SK-N-SH (cell line): Measurements from ENCODE around the gene FIBIN. TPM values are rescaled to one million over a fixed set of nuclear protein-coding genes. Genes with fewer than 3 reads are reported as not detected.
A peak's percentile ranks its signal among the peaks of the same experiment; 100 is the strongest.

Source experiments
- CTCF ChIA-PET: fragments of 300-600, 350-600 bp; formaldehyde crosslinking; extraction: SDS; loops from one replicate; lab custom pipeline; 2021; lab: Yijun Ruan, JAX
- POLR2A ChIA-PET: fragments of 350-600 bp; sonication (Branson Sonifier 250); formaldehyde crosslinking; extraction: SDS; loops from one replicate; lab custom pipeline; 2020; ENCODE audit warnings: antibody characterized with exemption, inconsistent platforms; lab: Yijun Ruan, JAX
- DNase-seq: peaks from one replicate; pipeline ENCODE4 v3.0.0; 2012
- H2AFZ ChIP-seq: fragments of 200-600 bp; sonication (generic); 2 replicates; pipeline ENCODE4 v1.8.1; 2016; ENCODE audit warnings: antibody characterized with exemption, mild to moderate bottlenecking, low read depth
- H3F3A ChIP-seq: fragments of 200-600 bp; sonication (generic); replicated peaks from 2 replicates; pipeline ENCODE3; 2016; ENCODE audit warnings: antibody characterized with exemption, mild to moderate bottlenecking; ENCODE audit not compliant: insufficient read depth
- H3K27ac ChIP-seq, 2 experiments: fragments of 200-500 bp in 1 of 2; fragments of 200-600 bp in 1 of 2; sonication (Bioruptor generic) in 1 of 2; sonication (generic), shearing (Covaris generic) in 1 of 2; 2 replicates each; pipeline versions ENCODE4 v1.5.1 to v1.6.1; 2014 to 2016; ENCODE audit warnings: low read depth in 2 of 2, inconsistent platforms in 1 of 2, low read length in 1 of 2, mild to moderate bottlenecking in 1 of 2, mixed read lengths in 1 of 2
- H3K27me3 ChIP-seq: fragments of 200-600 bp; sonication (generic), shearing (Covaris generic); 2 replicates; pipeline ENCODE4 v1.6.1; 2016; ENCODE audit warnings: mixed run types; ENCODE audit not compliant: insufficient read depth
- H3K36me3 ChIP-seq, 2 experiments: fragments of 200-500 bp in 1 of 2; fragments of 200-600 bp in 1 of 2; sonication (Bioruptor generic) in 1 of 2; sonication (generic) in 1 of 2; replicated peaks in 1 of 2; 2 replicates each; pipeline versions ENCODE3 to v1.5.1; 2014 to 2016; ENCODE audit warnings: low read length in 1 of 2, mild to moderate bottlenecking in 1 of 2; ENCODE audit not compliant: insufficient read depth in 2 of 2, control insufficient read depth in 1 of 2
- H3K4me1 ChIP-seq, 2 experiments: fragments of 200-500 bp in 1 of 2; fragments of 200-600 bp in 1 of 2; sonication (Bioruptor generic) in 1 of 2; sonication (generic), shearing (Covaris generic) in 1 of 2; 2 replicates each; pipeline versions ENCODE4 v1.5.1 to v1.6.1; 2014 to 2016; ENCODE audit warnings: low read depth in 1 of 2, low read length in 1 of 2, mixed run types in 1 of 2; ENCODE audit not compliant: insufficient read depth in 2 of 2, control insufficient read depth in 1 of 2
- H3K4me2 ChIP-seq: fragments of 200-600 bp; sonication (generic), shearing (Covaris generic); 2 replicates; pipeline ENCODE4 v1.6.1; 2017; ENCODE audit warnings: mixed run types
- H3K4me3 ChIP-seq, 2 experiments: fragments of 200-500 bp in 1 of 2; fragments of 200-600 bp in 1 of 2; sonication (Bioruptor generic) in 1 of 2; sonication (generic), shearing (Covaris generic) in 1 of 2; 2 replicates each; pipeline versions ENCODE4 v1.5.1 to v1.8.1; 2014 to 2016; ENCODE audit warnings: low read depth in 2 of 2, inconsistent platforms in 1 of 2, low read length in 1 of 2, mild to moderate bottlenecking in 1 of 2, mixed read lengths in 1 of 2, moderate library complexity in 1 of 2
- H3K79me2 ChIP-seq: fragments of 200-600 bp; sonication (generic); 2 replicates; pipeline ENCODE4 v1.8.1; 2017; ENCODE audit warnings: mild to moderate bottlenecking; ENCODE audit not compliant: insufficient read depth
- H3K9ac ChIP-seq: fragments of 200-600 bp; sonication (generic); 2 replicates; pipeline ENCODE4 v1.6.1; 2017; ENCODE audit warnings: mixed run types
- H3K9me2 ChIP-seq: fragments of 200-600 bp; sonication (generic); 2 replicates; pipeline ENCODE4 v1.6.1; 2017; ENCODE audit warnings: mixed run types
- H3K9me3 ChIP-seq: fragments of 200-600 bp; sonication (generic); 2 replicates; pipeline ENCODE4 v1.6.1; 2017; ENCODE audit warnings: mixed run types, mild to moderate bottlenecking, moderate library complexity
- H4K20me1 ChIP-seq: fragments of 200-600 bp; sonication (generic); 2 replicates; pipeline ENCODE4 v1.6.1; 2017; ENCODE audit warnings: mild to moderate bottlenecking, mixed run types; ENCODE audit not compliant: insufficient read depth
- CHD2 ChIP-seq: fragments of 150-350 bp; IDR thresholded peaks from 2 replicates; pipeline ENCODE4 v1.6.1; 2018; ENCODE audit warnings: low read length; ENCODE audit not compliant: partially characterized antibody
- ELF1 ChIP-seq: IDR thresholded peaks from 2 replicates; pipeline ENCODE4 v1.4.0; 2012
- EP300 ChIP-seq, 2 experiments: IDR thresholded peaks; 2 replicates each; pipeline versions ENCODE4 v1.4.0 to v1.6.1; 2012; ENCODE audit warnings: borderline replicate concordance in 1 of 2, low read depth in 1 of 2, low read length in 1 of 2
- FOXJ3 ChIP-seq: sonication (generic); formaldehyde crosslinking; IDR thresholded peaks from 2 replicates; pipeline ENCODE4 v1.5.1; 2020; ENCODE audit warnings: mild to moderate bottlenecking, missing genetic modification reagents
- GATA2 ChIP-seq: sonication (generic); formaldehyde crosslinking; IDR thresholded peaks from 2 replicates; pipeline ENCODE4 v1.5.0; 2020; ENCODE audit warnings: mild to moderate bottlenecking, missing genetic modification reagents
- IRF3 ChIP-seq: fragments of 150-350 bp; IDR thresholded peaks from 2 replicates; pipeline ENCODE4 v1.6.1; 2016; ENCODE audit warnings: mild to moderate bottlenecking, low read depth, low read length
- JUND ChIP-seq: IDR thresholded peaks from 2 replicates; pipeline ENCODE4 v1.4.0; 2012
- MAX ChIP-seq: IDR thresholded peaks from 2 replicates; pipeline ENCODE4 v1.4.0; 2012; ENCODE audit warnings: low read depth
- MEF2A ChIP-seq: IDR thresholded peaks from 2 replicates; pipeline ENCODE4 v1.4.0; 2012; ENCODE audit warnings: low read depth, borderline replicate concordance
- MXI1 ChIP-seq: IDR thresholded peaks from 2 replicates; pipeline ENCODE4 v1.6.1; 2012; ENCODE audit warnings: mild to moderate bottlenecking, low read depth, low read length, improper control_type of control experiment
- NRF1 ChIP-seq: IDR thresholded peaks from 2 replicates; pipeline ENCODE4 v1.6.1; 2012; ENCODE audit warnings: low read depth, mild to moderate bottlenecking, low read length
- POLR2AphosphoS5 ChIP-seq: IDR thresholded peaks from 2 replicates; pipeline ENCODE4 v1.6.1; 2012; ENCODE audit warnings: low read depth, low read length
- RCOR1 ChIP-seq: fragments of 150-350 bp; IDR thresholded peaks from 2 replicates; pipeline ENCODE4 v1.6.1; 2017; ENCODE audit warnings: antibody characterized with exemption, low read length
- REST ChIP-seq: IDR thresholded peaks from 2 replicates; pipeline ENCODE4 v1.6.1; 2012; ENCODE audit warnings: mild to moderate bottlenecking, low read depth, low read length, moderate library complexity
- RFX5 ChIP-seq: IDR thresholded peaks from 2 replicates; pipeline ENCODE4 v1.6.1; 2012; ENCODE audit warnings: mild to moderate bottlenecking, improper control_type of control experiment, low read length
- RXRA ChIP-seq: IDR thresholded peaks from 2 replicates; pipeline ENCODE4 v1.4.0; 2012; ENCODE audit warnings: low read depth, mild to moderate bottlenecking, borderline replicate concordance
- SIN3A ChIP-seq: IDR thresholded peaks from 2 replicates; pipeline ENCODE4 v1.6.1; 2012; ENCODE audit warnings: low read depth, mild to moderate bottlenecking, low read length, moderate library complexity, borderline replicate concordance
- TAF1 ChIP-seq: IDR thresholded peaks from 2 replicates; pipeline ENCODE4 v1.6.1; 2012; ENCODE audit warnings: low read depth, mild to moderate bottlenecking, low read length, moderate library complexity, borderline replicate concordance
- TEAD4 ChIP-seq: IDR thresholded peaks from 2 replicates; pipeline ENCODE4 v1.4.0; 2012; ENCODE audit warnings: mild to moderate bottlenecking, borderline replicate concordance; ENCODE audit not compliant: insufficient read depth
- USF2 ChIP-seq: fragments of 150-350 bp; IDR thresholded peaks from 2 replicates; pipeline ENCODE4 v1.6.1; 2017; ENCODE audit warnings: antibody characterized with exemption, low read length, low read depth, borderline replicate concordance
- ZBTB33 ChIP-seq: IDR thresholded peaks from 2 replicates; pipeline ENCODE4 v1.4.0; 2012; ENCODE audit warnings: low read depth, borderline replicate concordance
- WGBS: methylation state at CpG from one replicate; pipeline ENCODE4 v1.1.6; 2017; ENCODE audit warnings: low lambda C conversion rate; 5-methylcytosine and 5-hydroxymethylcytosine counted together
- polyA plus RNA-seq, 3 experiments: library from polyadenylated mRNA; depleted of rRNA; stranded (reverse); fragments of >200 nt; gene quantifications; 2 replicates each; pipeline ENCODE4 v1.2.3, GENCODE V29; 2012

Gene FIBIN
- polyA plus RNA-seq, 1 of the 3 experiments (the other 2 are of a cell fraction), result 0.66 TPM

- TF ChIP-seq FOXJ3 (CRISPR knock-in tag) (no peak), TEAD4 (no peak), GATA2 (no peak), MXI1 (no peak), CHD2 (no peak), EP300 (IDR thresholded peaks at IDR 0.05; ENCODE audit: borderline replicate concordance in 1 of 2, low read depth in 1 of 2, low read length in 1 of 2) (peak in 1 of 2 experiments; percentile 26; a peak in 1 of 4 replicates), MAX (no peak; the same call in 1 of the 2 replicates), ELF1 (no peak), USF2 (no peak)
Measured at GRCh38 chr11:26946257-26946716, 47.6 kb upstream of the FIBIN start (continued).

GRCh38 chr11:26947379-26947844, 46.5 kb upstream of the FIBIN start:
- no peak for DNase-seq
- Histone ChIP-seq H4K20me1 (no peaks in the 10 kb centered on the region), H3K36me3 (no peaks in the 10 kb centered on the region), H3K9me2 (no peaks in the 10 kb centered on the region), H3K27ac (peak overlapping the region; percentile 87 to 95), H3F3A (peaks cover 40% of the 10 kb centered on the region), H3K9me3 (no peaks in the 10 kb centered on the region), H3K79me2 (no peaks in the 10 kb centered on the region), H3K4me3 (no peak overlapping the region), H3K4me2 (peak overlapping the region; percentile 0; the same call in 1 of the 2 replicates), H2AFZ (no peak overlapping the region), H3K4me1 (peaks cover 20 to 47% of the 10 kb centered on the region in 2 experiments), H3K27me3 (no peaks in the 10 kb centered on the region), H3K9ac (peak overlapping the region; percentile 54; the same call in 1 of the 2 replicates)
- 11% methylated on average over 2 of the region's 2 CpGs for WGBS
- CTCF ChIA-PET, result interaction anchor here (1.2 to 1.5 kb wide), 2 partner anchors 139 to 211 kb away, joined by 4 read pairs; no protein-coding TSS in a partner anchor
- POLR2A ChIA-PET, result no interaction called here
- TF ChIP-seq RXRA (peak; percentile 98), EP300 (IDR thresholded peaks at IDR 0.05; ENCODE audit: borderline replicate concordance in 1 of 2, low read depth in 1 of 2, low read length in 1 of 2) (peak; percentile 41 to 96; a peak in 3 of 4 replicates), USF2 (no peak), RFX5 (no peak), MEF2A (peak; percentile 56), REST (peak; percentile 71), FOXJ3 (CRISPR knock-in tag) (no peak), JUND (peak; percentile 87), SIN3A (no peak; the same call in 1 of the 2 replicates), MXI1 (no peak), TAF1 (no peak), RCOR1 (no peak), IRF3 (no peak), ELF1 (no peak), ZBTB33 (peak; percentile 81; the same call in 1 of the 2 replicates), NRF1 (no peak), POLR2AphosphoS5 (peak; percentile 61; the same call in 1 of the 2 replicates)
